GM12878 (cell line): ENCODE results near the gene CD83.

Experiments
- CHD2 ChIP-seq: IDR thresholded peaks from 2 replicates; pipeline ENCODE4 v1.6.1; 2011; ENCODE audit warnings: low read depth, low read length, improper control_type of control experiment, borderline replicate concordance
- CTCF ChIP-seq, 3 experiments: IDR thresholded peaks in 2 of 3; conservative IDR thresholded peaks in 1 of 3; 2 replicates each; pipeline ENCODE4 v1.5.1; 2011; ENCODE audit warnings: low read depth in 3 of 3, low read length in 3 of 3, mild to moderate bottlenecking in 3 of 3, control low read depth in 2 of 3, moderate library complexity in 2 of 3, inconsistent platforms in 1 of 3, mixed read lengths in 1 of 3; ENCODE audit not compliant: control insufficient read depth in 2 of 3, insufficient read depth in 1 of 3; ENCODE audit errors: extremely low read depth in 1 of 3
- DPF2 ChIP-seq: fragments of 450-650 bp; IDR thresholded peaks from 2 replicates; pipeline ENCODE4 v1.6.1; 2017; ENCODE audit warnings: mild to moderate bottlenecking
- EP300 ChIP-seq, 2 experiments: fragments of 150-350 bp in 1 of 2; IDR thresholded peaks; 2 replicates each; pipeline ENCODE4 v1.6.1; 2011 to 2012; ENCODE audit warnings: low read depth in 2 of 2, low read length in 2 of 2, borderline replicate concordance in 1 of 2, improper control_type of control experiment in 1 of 2, inconsistent platforms in 1 of 2; ENCODE audit not compliant: control insufficient read depth in 1 of 2
- GABPA ChIP-seq: IDR thresholded peaks from 2 replicates; pipeline ENCODE4 v1.6.1; 2014; ENCODE audit warnings: antibody characterized with exemption, low read depth, mild to moderate bottlenecking, inconsistent platforms

GRCh38 chr6:14092316-14092715, 25.3 kb upstream of the CD83 start:
- TF ChIP-seq CTCF (IDR thresholded peaks at IDR 0.05 in 2 of 3, conservative IDR thresholded peaks at IDR 0.05 in 1 of 3; ENCODE audit: control insufficient read depth in 2 of 3, extremely low read depth in 1 of 3, insufficient read depth in 1 of 3, low read depth in 3 of 3, low read length in 3 of 3) (no peak), EP300 (IDR thresholded peaks at IDR 0.05; ENCODE audit: borderline replicate concordance in 1 of 2, control insufficient read depth in 1 of 2, low read depth in 2 of 2, low read length in 2 of 2) (no peak), DPF2 (no peak), CHD2 (no peak), GABPA (no peak)
